ENCODE results near the gene OR6C65. TPM values are rescaled to one million over a fixed set of nuclear protein-coding genes. Genes with fewer than 3 reads are reported as not detected.
A peak's percentile ranks its signal among the peaks of the same experiment; 100 is the strongest.

OR6C65 gene
- total RNA-seq, 1 donor from 2014 or later: not detected

DNA sequence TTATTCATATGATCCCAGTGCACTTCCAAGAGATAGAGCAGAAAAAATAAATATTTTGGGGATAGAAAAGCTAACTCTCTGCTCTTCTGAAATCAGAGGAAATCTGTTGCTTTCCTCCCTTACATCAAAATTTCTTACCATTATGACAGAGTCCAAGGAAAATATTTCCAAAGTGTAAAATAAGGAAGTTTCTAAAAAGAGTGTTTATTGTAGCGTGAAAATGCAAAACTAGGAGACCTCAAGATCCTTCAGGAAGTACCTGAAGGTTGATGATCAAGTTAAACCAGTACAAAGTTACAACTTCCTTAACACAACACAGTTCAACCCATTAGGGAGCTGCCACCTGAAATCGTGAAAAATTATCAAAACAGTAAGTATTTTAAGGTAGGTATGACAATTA, 43.4 kb downstream of the OR6C65 start, which contains the start of gene OR6C2:
OR6C2 (plus strand) TSS at position 301 of the 400 bp plus-strand sequence. CDS start 8,138 bp downstream, outside the sequence.
- no peak for TF ChIP-seq CTCF (IDR thresholded peaks at IDR 0.05; ENCODE audit: unreplicated experiment)
- H3K27me3 Mint-ChIP-seq: no peaks in the 10 kb centered on the region
- no peak within 1 kb of the TSS for H3K27ac Mint-ChIP-seq
- no peaks in the 10 kb centered on the region for H3K4me1 Mint-ChIP-seq (ENCODE audit: low read depth)
- H3K4me3 Mint-ChIP-seq (ENCODE audit: low read depth): no peak within 1 kb of the TSS
- H3K36me3 Mint-ChIP-seq (ENCODE audit: insufficient read depth): no peaks in the 10 kb centered on the region
- peaks cover 15% of the 10 kb centered on the region for H3K9me3 Mint-ChIP-seq (ENCODE audit: low read depth)
- DNase-seq (ENCODE audit: low spot score, unreplicated experiment): no peak

DNA sequence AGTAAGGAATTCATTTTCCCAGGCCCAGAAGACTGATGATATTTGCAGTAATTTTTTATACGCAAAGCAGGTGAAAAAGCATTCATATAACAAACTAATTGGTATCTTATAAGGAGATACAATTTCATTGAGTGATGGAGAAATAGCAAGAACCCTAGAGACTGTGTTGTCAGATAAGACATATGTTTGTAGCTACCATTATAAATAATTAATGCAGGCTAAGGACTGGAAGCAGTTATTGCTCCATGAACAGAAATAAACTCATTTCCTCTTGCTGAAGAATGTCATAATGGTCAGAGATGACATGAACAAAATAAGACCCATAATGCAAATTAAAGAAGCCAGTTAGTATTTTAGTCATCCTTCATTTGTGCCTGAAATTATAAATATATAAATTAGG, 45.0 kb downstream of the OR6C65 start:
- Mint-ChIP-seq H3K9me3 (ENCODE audit: low read depth) (peaks cover 9% of the 10 kb centered on the region), H3K36me3 (ENCODE audit: insufficient read depth) (no peaks in the 10 kb centered on the region), H3K27ac (no peak overlapping the region), H3K4me3 (ENCODE audit: low read depth) (no peak overlapping the region), H3K4me1 (ENCODE audit: low read depth) (no peaks in the 10 kb centered on the region), H3K27me3 (no peaks in the 10 kb centered on the region)
- DNase-seq (ENCODE audit: low spot score, unreplicated experiment): no peak
- no peak for TF ChIP-seq CTCF (IDR thresholded peaks at IDR 0.05; ENCODE audit: unreplicated experiment)

- H3K36me3 Mint-ChIP-seq (ENCODE audit: insufficient read depth): no peaks in the 10 kb centered on the region
- H3K4me3 Mint-ChIP-seq (ENCODE audit: low read depth): no peak overlapping the region
- no peaks in the 10 kb centered on the region for H3K27me3 Mint-ChIP-seq
- peak; percentile 28 for TF ChIP-seq CTCF (IDR thresholded peaks at IDR 0.05; ENCODE audit: unreplicated experiment)
- H3K9me3 Mint-ChIP-seq (ENCODE audit: low read depth): peaks cover 4% of the 10 kb centered on the region
- H3K27ac Mint-ChIP-seq: no peak overlapping the region
- no peak for DNase-seq (ENCODE audit: low spot score, unreplicated experiment)
- H3K4me1 Mint-ChIP-seq (ENCODE audit: low read depth): no peaks in the 10 kb centered on the region
Measured at GRCh38 chr12:55446326-55446725, 46.0 kb downstream of the OR6C65 start.

DNA sequence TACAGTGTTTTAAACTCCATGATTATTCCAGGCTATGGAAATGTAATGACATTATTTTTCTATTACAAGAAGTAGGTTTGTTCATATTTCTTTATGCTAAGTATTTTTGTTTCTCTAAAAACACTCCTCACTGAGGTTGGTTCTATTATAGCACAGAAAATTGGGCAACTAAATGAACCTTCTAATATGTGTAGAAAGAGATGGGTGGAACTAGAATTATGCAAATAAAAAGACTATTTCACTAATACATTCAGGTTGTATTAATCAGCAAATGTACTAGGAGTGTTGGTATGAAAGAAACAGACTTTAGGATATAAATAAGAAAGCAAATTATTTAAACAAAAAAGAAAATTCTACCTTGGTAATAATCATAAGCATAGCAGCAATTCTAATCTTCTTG, 48.5 kb downstream of the OR6C65 start:
- TF ChIP-seq CTCF (IDR thresholded peaks at IDR 0.05; ENCODE audit: unreplicated experiment): no peak
- no peaks in the 10 kb centered on the region for H3K36me3 Mint-ChIP-seq (ENCODE audit: insufficient read depth)
- DNase-seq (ENCODE audit: low spot score, unreplicated experiment): no peak
- H3K4me1 Mint-ChIP-seq (ENCODE audit: low read depth): no peaks in the 10 kb centered on the region
- no peaks in the 10 kb centered on the region for H3K27me3 Mint-ChIP-seq
- H3K9me3 Mint-ChIP-seq (ENCODE audit: low read depth): no peaks in the 10 kb centered on the region
- no peak overlapping the region for H3K27ac Mint-ChIP-seq
- no peak overlapping the region for H3K4me3 Mint-ChIP-seq (ENCODE audit: low read depth)

Other genes with a start within 250 kb of the OR6C65 start
- gene OR10A7, start 179.5 kb upstream of the OR6C65 start, total RNA-seq: not detected in 2 replicates
- gene OR6C74, start 155.9 kb upstream of the OR6C65 start, total RNA-seq: not detected in 2 replicates
- not detected in 2 replicates for gene OR6C6, start 104.0 kb upstream of the OR6C65 start, total RNA-seq
- not detected in 2 replicates for gene OR6C1, start 86.2 kb upstream of the OR6C65 start, total RNA-seq
- gene OR6C3, start 69.8 kb upstream of the OR6C65 start, total RNA-seq: not detected in 2 replicates
- not detected in 2 replicates for gene OR6C75, start 37.6 kb upstream of the OR6C65 start, total RNA-seq
- gene OR6C76, start 25.7 kb downstream of the OR6C65 start, total RNA-seq: not detected in 2 replicates
- gene OR6C2, start 43.5 kb downstream of the OR6C65 start, total RNA-seq: not detected in 2 replicates
- gene OR6C70, start 69.6 kb downstream of the OR6C65 start, total RNA-seq: not detected in 2 replicates
- gene OR6C68, start 91.8 kb downstream of the OR6C65 start, total RNA-seq: not detected in 2 replicates
- gene OR6C4, start 149.1 kb downstream of the OR6C65 start, total RNA-seq: not detected in 2 replicates
- gene OR2AP1, start 171.9 kb downstream of the OR6C65 start, total RNA-seq: not detected in 2 replicates
- gene OR10P1, start 236.4 kb downstream of the OR6C65 start, total RNA-seq: not detected in 2 replicates

All from progenitor cell of endocrine pancreas (in vitro differentiated cells).